A549 treated with AZD2906 at 1 μM for 4 hours (cell line): ENCODE results near the gene RECQL. TPM values are rescaled to one million over a fixed set of nuclear protein-coding genes. Genes with fewer than 3 reads are reported as not detected.

ENCODE experiments used
- total RNA-seq: library from RNA; stranded (reverse); fragments of 200-300 nt; extraction: Qiagen RNA extraction; gene quantifications from 5 replicates; pipeline ENCODE4 v1.2.3, GENCODE V29; 2022

The RECQL gene, protein sequence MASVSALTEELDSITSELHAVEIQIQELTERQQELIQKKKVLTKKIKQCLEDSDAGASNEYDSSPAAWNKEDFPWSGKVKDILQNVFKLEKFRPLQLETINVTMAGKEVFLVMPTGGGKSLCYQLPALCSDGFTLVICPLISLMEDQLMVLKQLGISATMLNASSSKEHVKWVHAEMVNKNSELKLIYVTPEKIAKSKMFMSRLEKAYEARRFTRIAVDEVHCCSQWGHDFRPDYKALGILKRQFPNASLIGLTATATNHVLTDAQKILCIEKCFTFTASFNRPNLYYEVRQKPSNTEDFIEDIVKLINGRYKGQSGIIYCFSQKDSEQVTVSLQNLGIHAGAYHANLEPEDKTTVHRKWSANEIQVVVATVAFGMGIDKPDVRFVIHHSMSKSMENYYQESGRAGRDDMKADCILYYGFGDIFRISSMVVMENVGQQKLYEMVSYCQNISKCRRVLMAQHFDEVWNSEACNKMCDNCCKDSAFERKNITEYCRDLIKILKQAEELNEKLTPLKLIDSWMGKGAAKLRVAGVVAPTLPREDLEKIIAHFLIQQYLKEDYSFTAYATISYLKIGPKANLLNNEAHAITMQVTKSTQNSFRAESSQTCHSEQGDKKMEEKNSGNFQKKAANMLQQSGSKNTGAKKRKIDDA
- total RNA-seq: 51.4 to 90.0 TPM (median 59.3 TPM) in 5 replicates

DNA sequence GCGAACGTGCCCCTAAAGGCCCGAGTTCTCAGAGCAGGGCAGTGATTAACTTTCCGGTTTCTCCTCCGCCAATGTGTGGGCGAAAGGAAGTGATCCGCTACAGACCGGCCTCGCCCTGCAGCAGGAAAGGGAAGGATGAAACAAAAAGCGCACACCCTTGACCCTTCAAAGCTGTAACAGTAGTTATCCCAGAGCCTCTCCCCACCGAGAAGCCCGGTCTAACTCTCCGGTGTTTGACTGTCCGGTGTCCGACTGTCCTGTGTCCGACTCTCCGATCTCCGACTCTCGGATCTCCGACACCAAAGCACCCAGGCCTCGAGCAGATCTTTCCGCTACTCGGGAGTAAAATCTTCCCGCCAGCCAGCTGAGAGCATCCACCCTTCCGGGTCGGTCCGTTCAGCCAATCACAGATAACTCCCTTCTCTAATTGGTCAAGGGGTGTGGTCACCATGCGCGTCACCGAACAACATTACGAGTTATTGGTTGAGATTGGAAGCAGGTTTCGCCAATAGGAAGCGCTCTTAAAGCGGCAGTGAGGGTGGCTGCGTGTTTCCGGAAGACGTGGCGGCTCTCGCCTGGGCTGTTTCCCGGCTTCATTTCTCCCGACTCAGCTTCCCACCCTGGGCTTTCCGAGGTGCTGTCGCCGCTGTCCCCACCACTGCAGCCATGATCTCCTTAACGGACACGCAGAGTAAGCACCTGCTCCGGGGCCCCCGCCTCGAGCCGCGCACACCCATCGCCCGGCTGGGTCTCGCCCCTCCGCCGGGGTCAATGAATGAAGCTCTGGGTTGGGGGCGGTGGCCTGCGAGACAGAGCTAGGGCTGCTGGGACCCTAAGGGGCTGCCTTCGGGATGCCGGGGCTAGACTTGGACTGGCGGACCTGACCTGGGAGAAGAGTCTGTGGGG lies at the start of gene RECQL, which contains the start of gene GOLT1B:
Gene RECQL (minus strand): TSS at position 378 of the 906 bp plus-strand sequence. CDS start 2,065 bp downstream, outside the sequence.
Gene GOLT1B (plus strand): TSS at position 532 of the 906 bp plus-strand sequence. CDS start 135 bp downstream, at position 667.

DNA sequence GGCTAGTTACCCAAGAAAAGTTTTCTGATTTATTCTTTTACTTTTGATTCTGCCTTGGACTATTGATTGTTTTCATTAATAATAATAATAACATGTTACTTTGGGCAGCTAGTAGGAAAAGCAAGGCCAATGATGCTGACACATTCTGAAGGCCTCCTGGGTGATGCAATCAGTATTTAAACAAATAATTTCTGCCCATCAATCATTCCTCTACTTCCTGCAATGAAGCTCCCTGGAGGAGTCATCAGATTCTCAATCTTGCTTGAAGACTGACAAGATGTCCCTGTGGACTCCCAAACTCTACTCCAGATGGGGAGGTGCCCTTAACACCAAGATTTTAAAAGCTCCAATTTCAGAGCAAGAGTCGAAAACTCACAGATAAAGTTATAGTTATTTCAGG lies 24.6 kb upstream of the RECQL start, which contains the start of gene SPX:
Gene SPX (plus strand): TSS at position 244 of the 400 bp plus-strand sequence. CDS start 177 bp downstream, outside the sequence.

Other genes starting within 250 kb of the RECQL start
- gene SLCO1A2, start 166.7 kb downstream of the RECQL start, total RNA-seq: 0.17 TPM in 1 of 5 replicates, not detected in the others
- gene IAPP, start 128.7 kb downstream of the RECQL start, total RNA-seq: not detected in 5 replicates
- gene PYROXD1, start 64.0 kb downstream of the RECQL start, total RNA-seq: 5.7 to 8.7 TPM (median 6.6 TPM) in 5 replicates
- 86.2 to 114 TPM (median 94.8 TPM) in 5 replicates for gene GOLT1B, start 154 bp upstream of the RECQL start, total RNA-seq
- gene SPX, start 24.7 kb upstream of the RECQL start, total RNA-seq: 3.9 to 4.5 TPM (median 4.1 TPM) in 5 replicates
- gene GYS2, start 103.2 kb upstream of the RECQL start, total RNA-seq: 0.09 TPM in 1 of 5 replicates, not detected in the others
- 1,524 to 1,722 TPM (median 1,561 TPM) in 5 replicates for gene LDHB, start 156.2 kb upstream of the RECQL start, total RNA-seq